COLO668 (cell line): ENCODE measurements around the gene NUFIP1.
"Not testable (repeated sequence)": the region's sequence is repeated elsewhere in the genome, so short reads cannot be mapped to it uniquely, and the experiment has no call there.

Experiments used
- DNase-seq: peaks from one replicate; lab custom pipeline; 2025; ENCODE audit not compliant: unreplicated experiment; lab: John Stamatoyannopoulos, UW

The NUFIP1 gene

GRCh38 chr13:44969551-44970484, 19.5 kb downstream of the NUFIP1 start:
- no peak for DNase-seq

DNA sequence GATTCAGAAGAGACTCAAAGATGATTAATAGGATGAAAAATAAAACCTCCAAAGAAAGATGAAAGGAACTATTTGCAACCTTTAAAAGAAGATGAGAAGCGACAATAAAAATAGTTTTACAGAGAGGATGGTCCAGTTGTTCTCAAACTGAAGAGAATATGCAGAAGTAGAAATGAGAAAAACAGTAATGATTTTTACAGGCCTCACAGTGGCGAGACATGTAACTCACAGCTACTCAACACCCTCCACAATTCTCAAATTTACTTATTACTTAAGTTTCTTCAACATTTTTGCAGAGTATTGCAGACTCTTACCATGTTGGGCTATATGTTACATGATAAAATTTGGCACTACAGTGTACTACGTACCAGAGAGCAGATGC, 20.8 kb downstream of the NUFIP1 start:
- no peak for DNase-seq

DNA sequence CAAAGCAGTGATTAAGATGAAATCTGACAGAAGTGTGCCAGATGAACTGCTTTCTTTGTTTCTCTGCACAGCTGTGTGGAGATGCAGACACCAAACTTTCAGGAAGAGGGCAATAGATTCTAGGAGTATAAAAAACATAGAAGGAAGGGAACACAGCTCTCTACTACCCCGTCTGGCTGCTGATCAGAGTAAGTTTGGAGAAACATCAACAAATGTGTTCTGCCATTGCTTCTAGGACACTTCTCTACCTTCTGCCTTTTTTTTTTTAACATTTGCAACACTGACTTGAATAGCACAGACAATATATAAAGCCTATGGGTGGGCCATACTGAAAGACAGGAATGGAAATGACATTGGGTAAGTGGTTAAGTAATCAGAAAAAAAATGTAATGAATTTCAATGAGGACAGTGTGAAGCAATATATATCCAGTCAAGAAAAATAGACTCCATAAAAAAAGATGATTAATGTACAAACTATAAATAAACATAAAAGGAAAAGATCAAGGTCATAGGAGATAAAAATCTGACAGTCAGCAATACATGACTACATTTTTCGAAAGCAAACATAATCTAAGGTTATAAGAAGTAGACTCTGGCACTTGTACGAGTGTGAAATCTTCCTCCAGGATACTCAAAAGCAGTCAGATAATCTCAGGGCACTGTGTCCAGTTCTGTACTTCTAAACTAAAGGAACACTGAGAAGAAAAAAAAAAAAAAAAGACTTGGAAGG, 21.4 kb downstream of the NUFIP1 start:
- no peak for DNase-seq

GRCh38 chr13:44961997-44962396, 27.3 kb downstream of the NUFIP1 start:
- no peak for DNase-seq

DNA sequence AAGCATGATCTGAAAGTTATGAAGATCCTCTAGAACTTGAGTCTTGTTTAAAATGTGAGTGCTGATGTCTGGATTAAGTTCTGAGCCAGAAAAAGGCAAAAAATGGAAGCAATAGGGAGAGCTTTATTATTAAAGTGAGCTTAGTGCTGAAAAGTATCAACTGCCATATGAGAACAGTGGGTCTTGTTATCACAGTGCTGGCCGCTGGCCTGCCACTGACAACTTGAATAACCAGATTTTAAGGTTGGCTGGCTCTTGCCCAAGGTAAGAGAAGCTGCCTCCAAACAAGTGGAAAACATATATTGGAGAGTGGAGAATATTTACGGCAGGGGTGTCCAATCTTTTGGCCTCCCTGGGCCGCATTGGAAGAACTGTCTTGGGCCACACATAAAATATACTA, 33.9 kb downstream of the NUFIP1 start:
- no peak for DNase-seq

GRCh38 chr13:44954224-44954623, 35.0 kb downstream of the NUFIP1 start:
- DNase-seq = no peak

DNA sequence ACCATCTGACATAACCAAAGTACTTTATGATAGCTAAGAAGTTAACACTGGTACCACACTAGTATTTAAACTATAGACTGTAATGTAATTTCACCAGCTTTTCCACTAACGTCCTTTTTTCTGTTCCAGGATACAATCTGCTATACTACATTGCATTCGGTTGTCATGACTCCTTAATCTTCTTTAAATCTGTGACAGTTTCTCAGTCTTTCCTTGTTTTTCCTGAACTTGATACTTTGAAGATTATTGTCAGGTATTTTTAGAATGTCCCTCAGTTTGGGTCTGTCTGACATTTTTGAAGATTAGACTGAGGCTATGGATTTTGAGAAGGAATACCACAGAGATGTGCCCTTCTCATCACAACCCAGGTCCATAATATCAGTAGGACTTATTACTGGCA, 36.6 kb downstream of the NUFIP1 start:
- no peak for DNase-seq

GRCh38 chr13:44951184-44951583, 38.1 kb downstream of the NUFIP1 start:
- DNase-seq = no peak

GRCh38 chr13:44943411-44943810, 45.9 kb downstream of the NUFIP1 start:
- DNase-seq = not testable (repeated sequence)

- DNase-seq = no peak
These were observed 50.4 kb downstream of the NUFIP1 start for GRCh38 chr13:44938854-44939253.

DNA sequence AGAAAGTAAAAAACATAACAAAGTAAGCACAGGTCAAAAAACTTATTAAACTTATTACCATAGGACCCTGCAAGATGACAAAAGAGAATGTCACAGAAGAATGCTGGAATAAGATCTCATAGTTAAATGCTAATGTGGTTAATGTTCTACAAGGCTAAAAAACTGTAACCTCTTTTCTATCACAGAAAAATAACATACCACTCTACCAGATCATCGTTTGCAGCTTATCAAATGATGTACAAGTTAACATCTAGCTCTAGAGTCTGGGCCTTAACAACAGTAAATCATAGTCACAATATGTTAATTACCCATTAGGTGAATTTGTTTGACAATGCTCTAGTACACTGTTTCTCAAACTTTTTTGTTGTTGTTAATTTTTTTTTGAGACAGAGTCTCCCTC, 53.0 kb downstream of the NUFIP1 start:
- DNase-seq = no peak

- no peak for DNase-seq
These were observed 54.5 kb downstream of the NUFIP1 start for GRCh38 chr13:44934724-44935123.

DNA sequence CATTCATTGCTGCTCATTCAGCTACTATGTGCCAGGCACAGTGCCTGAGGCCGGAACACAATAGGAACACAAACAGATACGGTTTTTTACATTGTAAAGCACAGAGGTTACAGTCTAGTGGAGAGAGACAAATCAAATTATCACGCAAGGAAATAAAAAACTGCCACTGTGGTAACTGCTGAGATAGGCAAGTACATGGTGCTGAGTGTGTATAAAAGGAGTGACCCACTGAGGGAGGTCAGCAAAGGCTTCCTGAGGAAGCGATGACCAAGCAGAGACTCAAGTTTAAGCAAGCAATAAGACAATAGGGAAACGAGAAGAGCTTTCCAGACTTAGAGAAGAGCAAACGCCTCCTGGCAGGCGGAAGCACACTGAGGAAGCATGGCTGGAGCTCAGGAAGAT, 56.4 kb downstream of the NUFIP1 start:
- DNase-seq = no peak

DNA sequence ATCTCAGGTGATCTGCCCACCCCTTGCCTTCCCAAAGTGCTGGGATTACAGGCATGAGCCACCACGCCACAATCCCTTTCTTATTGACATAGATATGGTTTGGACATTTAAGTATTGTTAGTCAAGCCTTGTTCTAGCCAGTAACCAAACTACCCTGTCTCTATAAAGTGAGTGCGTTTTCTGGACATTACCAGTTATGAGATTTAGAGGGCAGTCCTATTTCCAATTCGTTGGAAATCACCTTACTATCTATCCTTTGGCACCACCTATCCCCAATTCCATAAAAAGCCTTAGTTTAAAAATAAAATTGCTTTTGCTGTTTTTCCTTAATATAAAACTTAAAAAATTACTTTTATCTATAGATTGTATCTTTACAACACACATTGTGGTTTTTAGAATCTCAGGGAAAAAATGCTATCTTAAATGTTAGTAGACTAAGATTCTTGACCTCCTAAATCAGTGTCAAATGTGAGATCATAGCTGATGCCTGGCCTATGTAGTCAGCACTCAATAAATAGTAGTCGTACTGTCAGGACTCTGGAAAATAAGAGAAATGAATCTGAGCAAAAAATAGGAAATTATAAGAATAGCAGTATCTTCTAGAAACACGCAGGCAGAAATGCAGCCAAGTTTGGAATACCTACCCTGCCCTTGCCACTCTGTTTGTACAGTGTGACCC, 57.0 kb downstream of the NUFIP1 start:
- DNase-seq = no peak

- peak; percentile 72 for DNase-seq
These were observed 58.2 kb downstream of the NUFIP1 start for GRCh38 chr13:44930963-44931623.

- DNase-seq = no peak
These were observed 59.0 kb downstream of the NUFIP1 start for GRCh38 chr13:44930280-44930679.

GRCh38 chr13:44929692-44930091, 59.6 kb downstream of the NUFIP1 start:
- DNase-seq = no peak

- DNase-seq = no peak
These were observed 61.3 kb downstream of the NUFIP1 start for GRCh38 chr13:44927968-44928367.

DNA sequence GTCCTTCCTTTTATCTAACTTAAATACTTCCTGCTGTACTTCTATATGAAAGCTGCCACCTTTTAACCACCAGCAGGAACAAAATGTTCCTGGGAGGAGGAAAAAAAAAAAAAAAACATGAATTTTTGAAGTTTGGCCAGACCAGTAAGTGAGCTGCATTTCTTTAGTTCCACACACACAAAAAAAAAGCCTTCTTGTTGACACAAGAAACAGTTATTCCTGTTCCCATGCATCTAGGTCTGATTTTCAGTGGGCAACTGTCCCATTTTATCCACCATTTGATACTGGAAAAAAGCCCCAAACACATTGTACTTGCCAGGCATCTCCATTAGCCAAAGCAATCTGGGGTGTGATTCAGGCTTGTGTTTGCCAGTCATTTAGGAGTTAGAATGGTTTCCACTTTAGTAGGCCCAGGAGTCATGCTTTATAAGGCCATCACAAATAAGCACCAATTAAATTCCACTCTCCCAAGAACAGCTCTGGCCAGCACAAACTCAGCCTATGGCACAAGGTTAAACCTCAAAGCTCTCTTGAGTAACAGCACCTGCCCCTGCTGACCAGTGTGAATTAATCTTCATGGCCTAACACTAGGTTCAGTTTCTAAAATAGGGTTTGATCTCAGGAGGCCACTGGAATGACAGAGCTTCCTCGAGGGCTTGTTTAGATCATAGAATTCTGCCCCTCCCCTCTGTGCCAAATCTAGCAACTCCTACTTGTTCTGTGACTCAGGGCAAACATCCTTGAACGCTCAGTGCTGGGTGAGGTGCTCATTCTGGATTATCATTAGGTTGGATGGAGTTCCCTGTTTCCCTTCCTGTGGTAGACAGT, 67.1 kb downstream of the NUFIP1 start:
- peak; percentile 55 for DNase-seq

- DNase-seq = no peak
These were observed 67.9 kb downstream of the NUFIP1 start for GRCh38 chr13:44921246-44921877.
